CD4-positive, alpha-beta T cell treated with Interleukin-4 for 1 hour (primary cell): Measurements from ENCODE around the gene PPM1J.
A peak's percentile ranks its signal among the peaks of the same experiment; 100 is the strongest.

Experiments
- DNase-seq, 2 donors: peaks; one replicate each; pipeline ENCODE4 v3.0.0-alpha.2; 2020 to 2022

Gene PPM1J

DNA sequence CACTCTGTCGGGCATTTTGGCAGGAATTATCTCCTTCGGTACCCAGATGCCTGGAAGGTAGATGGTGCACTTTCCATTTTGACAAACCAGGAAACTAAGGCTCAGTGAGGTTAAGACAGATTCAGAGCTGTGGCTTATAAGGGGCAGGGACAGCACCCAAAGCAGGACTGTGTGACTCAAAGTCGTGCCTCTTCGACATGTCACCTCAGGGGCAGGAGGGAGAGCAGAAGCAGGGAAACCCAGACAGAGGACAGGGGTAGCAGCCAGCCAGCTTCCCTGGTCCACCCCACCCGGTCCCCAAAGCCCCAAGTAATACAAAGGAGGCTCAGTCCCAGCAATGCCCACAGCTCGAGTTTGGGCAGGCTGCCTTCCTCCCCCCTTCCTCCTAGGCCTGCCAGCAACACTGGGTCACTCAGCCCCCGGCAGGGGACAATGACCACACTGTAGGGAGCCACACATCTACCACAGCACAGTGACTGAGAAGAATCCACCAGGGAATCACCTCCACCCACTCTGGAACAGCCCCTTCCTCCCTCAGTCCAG lies 10.7 kb downstream of the PPM1J start:
- no peak for DNase-seq

DNA sequence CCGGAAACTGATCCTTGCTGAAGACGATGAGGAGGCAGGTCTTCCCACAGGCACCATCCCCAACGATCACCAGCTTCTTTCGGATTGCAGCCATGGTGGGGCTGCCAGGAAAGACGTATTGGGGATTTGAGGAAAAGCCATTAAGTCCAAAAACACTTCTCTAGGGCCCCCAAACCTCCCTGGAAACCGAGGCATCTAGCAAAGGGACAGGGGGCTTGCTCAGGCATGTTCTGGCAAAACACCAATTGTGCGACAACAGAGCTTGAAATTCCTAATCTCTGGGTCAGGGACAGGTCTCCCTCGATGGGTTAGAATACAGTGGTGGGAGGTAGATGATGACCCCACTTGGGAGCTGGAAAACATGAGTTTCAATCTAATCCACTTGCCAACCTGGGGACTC lies 11.4 kb downstream of the PPM1J start:
- DNase-seq = no peak

- no peak for DNase-seq
Observed at GRCh38 chr1:112702420-112703261, 12.5 kb downstream of the PPM1J start.

- no peak for DNase-seq
Observed at GRCh38 chr1:112702067-112702395, 13.1 kb downstream of the PPM1J start.

- DNase-seq = no peak
Observed at GRCh38 chr1:112701227-112702066, 13.7 kb downstream of the PPM1J start.

- peak; percentile 74 to 85 for DNase-seq
Observed at GRCh38 chr1:112700290-112701226, 14.6 kb downstream of the PPM1J start.

DNA sequence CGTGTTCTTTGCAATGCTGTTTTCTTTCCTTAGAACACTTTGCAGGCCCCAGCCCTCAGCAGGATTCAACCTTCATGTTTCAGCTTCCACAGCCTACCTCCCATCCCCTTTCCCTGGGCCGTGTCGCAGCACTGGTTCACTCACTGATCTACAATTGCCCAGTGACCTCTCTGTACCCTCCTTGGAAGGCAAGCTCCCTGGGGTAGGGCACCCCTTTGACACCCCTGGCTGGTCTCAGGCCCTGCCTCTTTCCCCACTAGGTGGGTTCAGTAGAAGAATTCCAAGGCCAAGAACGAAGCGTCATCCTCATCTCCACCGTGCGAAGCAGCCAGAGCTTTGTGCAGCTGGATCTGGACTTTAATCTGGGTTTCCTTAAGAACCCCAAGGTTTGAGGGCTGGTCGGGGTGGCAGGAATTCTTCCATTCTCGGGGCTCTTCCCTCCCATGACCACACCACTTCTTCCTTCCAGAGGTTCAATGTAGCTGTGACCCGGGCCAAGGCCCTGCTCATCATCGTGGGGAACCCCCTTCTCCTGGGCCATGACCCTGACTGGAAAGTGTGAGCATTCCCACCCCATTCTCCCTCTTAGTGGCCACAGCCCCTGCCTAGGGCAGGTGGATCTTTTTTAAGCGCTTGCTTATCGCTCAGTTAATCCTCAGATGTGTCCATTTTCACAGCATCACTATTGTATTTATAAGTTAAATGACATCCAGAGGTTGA lies 15.5 kb downstream of the PPM1J start:
- no peak for DNase-seq

- DNase-seq = no peak
Observed at GRCh38 chr1:112698366-112699310, 16.5 kb downstream of the PPM1J start.

DNA sequence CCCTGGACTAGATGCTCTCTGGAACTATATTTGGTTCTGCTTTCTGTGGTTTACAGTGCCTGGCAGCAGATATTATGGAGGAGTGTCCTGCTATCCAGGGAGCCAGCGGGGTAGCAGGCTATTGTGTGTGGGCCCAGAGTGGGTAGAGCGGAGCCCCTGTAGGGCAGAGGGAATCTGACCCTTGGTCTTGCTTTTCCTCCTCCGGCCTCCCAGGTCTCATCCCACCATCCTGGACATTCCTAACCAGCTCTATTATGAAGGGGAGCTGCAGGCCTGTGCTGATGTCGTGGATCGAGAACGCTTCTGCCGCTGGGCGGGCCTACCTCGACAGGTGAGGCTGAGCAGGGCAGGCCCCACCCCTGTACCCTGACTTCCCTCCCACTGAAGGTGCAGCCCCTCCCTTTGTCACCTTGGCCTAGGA lies 17.3 kb downstream of the PPM1J start:
- no peak for DNase-seq

DNA sequence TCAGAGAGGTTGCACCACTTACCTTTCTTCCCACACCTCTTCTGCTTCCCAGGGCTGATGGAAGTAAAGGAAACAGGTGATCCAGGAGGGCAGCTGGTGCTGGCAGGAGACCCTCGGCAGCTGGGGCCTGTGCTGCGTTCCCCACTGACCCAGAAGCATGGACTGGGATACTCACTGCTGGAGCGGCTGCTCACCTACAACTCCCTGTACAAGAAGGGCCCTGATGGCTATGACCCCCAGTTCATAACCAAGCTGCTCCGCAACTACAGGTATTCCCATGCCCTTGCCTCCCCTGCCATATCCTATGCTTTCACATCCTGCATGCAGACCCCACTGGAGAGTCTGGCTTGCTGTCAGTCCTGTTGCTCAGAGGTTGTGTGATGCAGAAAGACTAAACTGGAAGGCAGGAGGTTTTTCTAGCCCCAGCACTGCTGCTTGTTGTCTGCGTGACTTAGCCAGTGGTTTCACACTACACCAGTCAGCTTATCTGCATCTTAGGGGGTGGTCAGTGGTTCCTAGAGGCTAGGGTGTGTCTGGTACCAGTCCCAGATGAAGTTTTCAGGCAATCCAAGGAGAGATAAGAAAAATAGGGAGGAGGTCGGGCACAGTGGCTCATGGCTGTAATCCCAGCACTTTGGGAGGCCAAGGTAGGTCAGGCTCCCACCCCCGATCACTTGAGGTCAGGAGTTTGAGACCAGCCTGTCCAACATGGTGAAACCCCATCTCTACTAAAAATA lies 18.4 kb downstream of the PPM1J start:
- DNase-seq = no peak

DNA sequence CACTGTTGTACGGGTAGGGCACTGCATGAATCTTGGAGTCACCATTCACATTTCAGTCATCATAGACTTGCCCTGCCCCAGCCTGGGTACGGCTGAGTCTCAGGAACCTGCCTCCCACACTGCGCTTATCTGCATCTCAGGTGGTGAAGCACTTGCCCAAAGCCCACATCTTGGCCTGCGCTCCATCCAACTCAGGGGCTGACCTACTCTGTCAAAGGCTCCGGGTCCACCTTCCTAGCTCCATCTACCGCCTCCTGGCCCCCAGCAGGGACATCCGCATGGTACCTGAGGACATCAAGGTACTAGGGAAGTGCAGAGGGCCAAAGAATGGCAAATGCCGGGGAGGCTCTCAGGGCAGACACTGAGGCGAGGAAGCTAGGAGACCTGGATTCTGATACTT lies 19.9 kb downstream of the PPM1J start:
- no peak for DNase-seq

- DNase-seq = no peak
Observed at GRCh38 chr1:112694363-112694929, 20.7 kb downstream of the PPM1J start.

- no peak for DNase-seq
Observed at GRCh38 chr1:112693821-112694220, 21.3 kb downstream of the PPM1J start.

- DNase-seq = no peak
Observed at GRCh38 chr1:112692681-112693080, 22.5 kb downstream of the PPM1J start.

DNA sequence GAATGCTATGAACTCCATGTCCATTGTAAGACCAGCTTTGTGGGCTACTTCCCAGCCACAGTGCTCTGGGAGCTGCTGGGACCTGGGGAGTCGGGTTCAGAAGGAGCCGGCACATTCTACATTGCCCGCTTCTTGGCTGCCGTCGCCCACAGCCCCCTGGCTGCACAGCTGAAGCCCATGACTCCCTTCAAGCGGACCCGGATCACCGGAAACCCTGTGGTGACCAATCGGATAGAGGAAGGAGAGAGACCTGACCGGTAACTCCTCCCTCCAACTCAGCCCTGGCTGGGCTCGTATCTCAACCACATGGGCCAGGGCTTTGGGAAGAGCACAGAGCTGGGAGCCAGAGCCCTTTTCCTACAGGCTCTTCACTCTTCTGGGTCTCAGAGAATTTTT lies 25.3 kb downstream of the PPM1J start:
- no peak for DNase-seq

DNA sequence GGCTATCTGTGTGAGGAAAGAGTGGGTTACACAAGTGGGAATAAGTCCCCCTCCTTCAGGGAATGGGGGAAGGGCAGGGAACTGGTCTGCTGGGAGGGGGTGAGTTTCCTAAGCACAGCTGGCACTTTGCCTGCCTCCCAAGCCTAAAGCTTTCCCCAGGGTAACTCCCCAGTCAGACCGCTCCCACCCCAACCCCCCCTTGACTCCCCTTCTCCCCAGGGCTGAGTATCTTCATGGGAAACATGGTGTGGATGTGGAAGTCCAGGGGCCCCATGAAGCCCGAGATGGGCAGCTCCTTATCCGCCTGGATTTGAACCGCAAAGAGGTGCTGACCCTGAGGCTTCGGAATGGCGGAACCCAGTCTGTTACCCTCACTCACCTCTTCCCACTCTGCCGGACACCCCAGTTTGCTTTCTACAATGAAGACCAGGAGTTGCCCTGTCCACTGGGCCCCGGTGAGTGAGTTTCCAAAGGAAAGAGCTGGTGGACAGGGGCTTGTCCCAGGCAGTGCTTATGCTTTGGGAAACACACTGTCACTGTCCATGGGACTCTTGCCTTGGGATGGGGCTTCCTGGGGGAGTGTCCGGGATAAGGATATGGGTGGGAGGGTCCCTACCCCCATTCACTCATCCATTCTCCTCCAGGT lies 25.8 kb downstream of the PPM1J start:
- DNase-seq = no peak

GRCh38 chr1:112688781-112689193 lies 26.3 kb downstream of the PPM1J start:
- DNase-seq = no peak

GRCh38 chr1:112687785-112688496 lies 27.2 kb downstream of the PPM1J start:
- no peak for DNase-seq

DNA sequence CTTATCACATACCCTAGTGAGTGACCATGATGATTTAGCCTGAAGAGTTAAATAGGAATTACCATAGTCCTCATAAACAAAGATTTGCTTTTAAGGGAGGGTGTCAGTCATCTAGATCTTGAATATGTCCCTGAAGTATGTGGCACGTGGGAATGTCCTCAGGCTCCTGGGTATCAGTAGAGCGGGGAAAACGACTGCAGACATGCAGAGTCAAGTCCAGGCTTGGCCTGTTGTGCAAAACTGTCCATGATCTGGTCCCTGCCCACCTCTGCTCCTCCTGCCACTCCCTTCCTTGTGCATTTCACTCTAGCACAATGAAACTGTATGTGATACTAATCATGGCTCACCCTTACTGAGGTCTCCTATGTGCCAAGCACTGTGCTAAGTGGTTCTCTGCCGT lies 27.8 kb downstream of the PPM1J start:
- no peak for DNase-seq
